H54 (cell line): Measurements from ENCODE around the gene CSMD2.

Source experiments
- DNase-seq: peaks from one replicate; pipeline ENCODE4 v3.0.0; 2011; ENCODE audit warnings: low spot score, mixed read lengths; ENCODE audit not compliant: insufficient read length
- FAIRE-seq: peaks from 3 replicates; lab custom pipeline; 2011; peaks lifted over from hg19 to GRCh38; lab: Jason Lieb, UNC
- POLR2A ChIP-seq: IDR thresholded peaks from 2 replicates; pipeline ENCODE4 v1.6.1; 2011; ENCODE audit warnings: low read depth, mild to moderate bottlenecking, low read length

Gene CSMD2

GRCh38 chr1:33643216-33643615 lies 521.8 kb downstream of the CSMD2 start:
- no peak for TF ChIP-seq POLR2A
- no peak for DNase-seq
- FAIRE-seq, result no peak

GRCh38 chr1:33641104-33641830 lies 523.8 kb downstream of the CSMD2 start:
- FAIRE-seq, result peak; percentile 53
- no peak for TF ChIP-seq POLR2A

GRCh38 chr1:33640114-33640660 lies 524.8 kb downstream of the CSMD2 start:
- no peak for TF ChIP-seq POLR2A
- FAIRE-seq (no peak), DNase-seq (no peak)

More at GRCh38 chr1:33641104-33641830, 523.8 kb downstream of the CSMD2 start:
- DNase-seq, result peak; percentile 47

- no peak for DNase-seq
- no peak for TF ChIP-seq POLR2A
- no peak for FAIRE-seq
Measured at GRCh38 chr1:33637846-33638440, 527.1 kb downstream of the CSMD2 start.

- no peak for TF ChIP-seq POLR2A
- DNase-seq (no peak), FAIRE-seq (no peak)
Measured at GRCh38 chr1:33636209-33636608, 528.8 kb downstream of the CSMD2 start.

- no peak for TF ChIP-seq POLR2A
- no peak for FAIRE-seq
- DNase-seq, result no peak
Measured at GRCh38 chr1:33635336-33636012, 529.6 kb downstream of the CSMD2 start.

GRCh38 chr1:33634806-33635205 lies 530.2 kb downstream of the CSMD2 start:
- FAIRE-seq (no peak), DNase-seq (no peak)
- TF ChIP-seq POLR2A, result no peak

- FAIRE-seq, result no peak
- TF ChIP-seq POLR2A, result no peak
- DNase-seq, result no peak
Measured at GRCh38 chr1:33634143-33634542, 530.9 kb downstream of the CSMD2 start.

GRCh38 chr1:33633019-33633801 lies 531.8 kb downstream of the CSMD2 start:
- no peak for TF ChIP-seq POLR2A
- FAIRE-seq (peak; percentile 75), DNase-seq (peak; percentile 60)

- FAIRE-seq (no peak), DNase-seq (no peak)
- TF ChIP-seq POLR2A, result no peak
Measured at GRCh38 chr1:33630686-33631085, 534.3 kb downstream of the CSMD2 start.

GRCh38 chr1:33626801-33627200 lies 538.2 kb downstream of the CSMD2 start:
- no peak for FAIRE-seq
- no peak for TF ChIP-seq POLR2A
- DNase-seq, result no peak

- DNase-seq (peak; percentile 23), FAIRE-seq (no peak)
- no peak for TF ChIP-seq POLR2A
Measured at GRCh38 chr1:33624991-33625870, 539.8 kb downstream of the CSMD2 start.

- DNase-seq (no peak), FAIRE-seq (no peak)
Measured at GRCh38 chr1:33624261-33624990, 540.6 kb downstream of the CSMD2 start.

More at GRCh38 chr1:33624261-33624990, 540.6 kb downstream of the CSMD2 start:
- no peak for TF ChIP-seq POLR2A
